GM18858 (cell line): ENCODE measurements around the gene TOP3A.
"Not testable (repeated sequence)": the region's sequence is repeated elsewhere in the genome, so short reads cannot be mapped to it uniquely, and the experiment has no call there.

Experiments used
- ATAC-seq: cut with Tn5 transposase; IDR thresholded peaks from one replicate; pipeline ENCODE4 v1.9.1; 2021; ENCODE audit not compliant: unreplicated experiment

The TOP3A gene

DNA sequence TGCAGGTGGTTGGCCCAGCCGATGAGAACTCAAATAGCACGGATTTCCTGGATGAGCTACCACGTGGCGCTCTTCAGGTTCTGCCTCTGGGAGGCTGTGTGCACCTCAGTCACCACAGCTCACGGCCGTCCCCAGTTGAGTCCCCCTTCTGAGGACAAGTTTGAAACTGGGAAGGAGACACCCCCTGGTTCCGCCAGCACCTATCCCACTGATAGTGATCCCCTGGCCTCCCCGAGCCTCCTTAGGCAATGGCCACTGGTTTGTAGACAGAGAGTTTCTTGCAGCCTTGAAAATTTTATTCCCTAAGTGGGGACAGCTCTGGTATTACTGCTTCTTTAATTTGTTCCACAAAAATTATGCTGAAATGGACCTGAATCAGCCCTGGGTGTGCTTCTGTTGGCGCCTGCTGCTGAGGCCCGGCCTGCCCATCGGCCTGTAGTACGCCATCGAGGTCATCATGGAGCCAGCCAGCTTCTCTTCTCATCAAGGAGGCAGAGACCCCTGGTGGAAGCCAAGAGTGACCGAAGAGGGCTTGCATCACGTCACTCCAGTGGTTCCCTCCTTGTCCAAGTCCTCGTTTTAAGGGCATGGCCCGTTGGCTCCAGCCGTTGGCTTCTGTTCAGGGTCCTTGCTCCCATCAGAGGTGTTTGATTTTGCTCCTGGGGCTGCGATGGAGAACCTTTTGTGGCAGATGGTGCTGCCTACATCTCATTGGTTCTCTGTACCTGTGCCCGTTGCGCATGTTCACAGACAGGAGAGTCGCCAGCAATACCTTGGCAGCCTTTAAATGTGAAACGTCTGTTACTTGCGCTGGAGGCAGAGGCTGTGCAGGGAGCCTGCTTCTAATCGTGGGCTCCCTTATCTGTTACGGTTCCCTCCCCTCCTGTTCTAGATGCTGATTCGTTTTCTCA lies 9.6 kb upstream of the TOP3A start:
- no peak for ATAC-seq

GRCh38 chr17:18323507-18324139 lies 8.8 kb upstream of the TOP3A start:
- no peak for ATAC-seq

DNA sequence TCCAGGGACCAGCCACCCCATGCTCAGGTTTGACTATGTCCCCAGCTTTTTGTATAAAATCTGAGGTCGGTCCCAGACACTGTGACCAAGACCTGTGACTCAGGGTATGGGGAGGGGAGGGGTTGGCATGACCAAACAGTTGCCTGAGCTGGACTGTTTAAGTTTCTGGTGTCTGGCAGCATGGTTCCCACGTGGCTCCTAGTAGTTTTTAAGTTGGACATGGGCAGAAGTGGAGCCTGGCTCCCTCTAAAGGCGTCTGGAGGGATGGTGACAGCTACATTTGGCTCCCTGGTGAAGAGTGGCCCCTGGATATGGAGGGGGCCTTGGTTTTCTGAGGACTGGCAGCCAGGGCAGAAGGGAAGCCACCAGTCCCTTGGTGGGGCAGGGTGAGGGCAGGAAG lies 8.2 kb upstream of the TOP3A start:
- no peak for ATAC-seq

- ATAC-seq = no peak
Measured at GRCh38 chr17:18322522-18322921, 7.7 kb upstream of the TOP3A start.

DNA sequence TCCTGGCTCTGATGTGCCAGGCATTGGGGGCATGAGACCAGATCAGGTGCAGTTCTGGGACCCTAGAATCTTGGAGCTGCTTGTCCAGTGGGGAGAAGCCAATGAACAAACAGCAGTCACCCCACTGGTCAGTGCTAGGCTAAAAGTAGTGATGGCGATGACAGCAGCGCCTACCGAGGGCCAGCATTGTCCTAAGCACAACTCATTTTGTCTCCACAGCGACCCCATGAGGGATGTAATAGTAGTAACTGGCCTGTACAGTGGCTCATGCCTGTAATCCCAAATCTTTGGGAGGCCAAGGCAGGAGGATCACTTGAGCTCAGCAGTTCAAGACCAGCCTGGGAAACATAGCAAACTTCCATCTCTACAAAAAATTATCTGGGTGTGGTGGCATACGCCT lies 6.5 kb upstream of the TOP3A start:
- no peak for ATAC-seq

- no peak for ATAC-seq
Measured at GRCh38 chr17:18320301-18320700, 5.5 kb upstream of the TOP3A start.

DNA sequence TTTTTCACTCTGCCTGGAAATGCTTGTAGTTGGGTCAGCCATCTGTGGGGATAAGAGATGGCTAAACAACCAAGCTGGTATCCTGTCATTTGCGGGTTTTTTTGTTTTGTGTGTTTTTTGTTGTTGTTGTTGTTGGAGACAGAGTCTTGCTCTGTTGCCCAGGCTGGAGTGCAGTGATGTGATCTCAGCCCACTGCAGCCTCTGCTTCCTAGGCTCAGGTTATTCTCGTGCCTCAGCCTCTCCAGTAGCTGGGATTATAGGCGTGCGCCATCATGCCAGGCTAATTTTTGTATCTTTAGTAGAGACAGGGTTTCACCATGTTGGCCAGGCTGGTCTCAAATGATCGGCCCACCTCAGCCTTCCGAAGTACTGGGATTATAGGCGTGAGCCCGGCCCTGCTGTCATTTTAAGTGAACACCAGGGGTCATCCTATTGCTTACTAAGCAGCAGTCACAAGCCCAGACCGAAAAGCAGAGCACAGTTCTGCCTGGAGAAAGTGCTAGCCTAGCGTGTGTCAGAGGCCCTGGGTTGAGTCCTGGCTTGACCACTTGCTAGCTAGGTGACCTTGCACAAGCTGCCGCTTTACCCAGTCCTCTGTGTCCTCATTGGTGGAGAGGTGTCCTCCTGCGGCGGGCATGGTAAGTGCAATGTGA lies 4.9 kb upstream of the TOP3A start:
- ATAC-seq = no peak

DNA sequence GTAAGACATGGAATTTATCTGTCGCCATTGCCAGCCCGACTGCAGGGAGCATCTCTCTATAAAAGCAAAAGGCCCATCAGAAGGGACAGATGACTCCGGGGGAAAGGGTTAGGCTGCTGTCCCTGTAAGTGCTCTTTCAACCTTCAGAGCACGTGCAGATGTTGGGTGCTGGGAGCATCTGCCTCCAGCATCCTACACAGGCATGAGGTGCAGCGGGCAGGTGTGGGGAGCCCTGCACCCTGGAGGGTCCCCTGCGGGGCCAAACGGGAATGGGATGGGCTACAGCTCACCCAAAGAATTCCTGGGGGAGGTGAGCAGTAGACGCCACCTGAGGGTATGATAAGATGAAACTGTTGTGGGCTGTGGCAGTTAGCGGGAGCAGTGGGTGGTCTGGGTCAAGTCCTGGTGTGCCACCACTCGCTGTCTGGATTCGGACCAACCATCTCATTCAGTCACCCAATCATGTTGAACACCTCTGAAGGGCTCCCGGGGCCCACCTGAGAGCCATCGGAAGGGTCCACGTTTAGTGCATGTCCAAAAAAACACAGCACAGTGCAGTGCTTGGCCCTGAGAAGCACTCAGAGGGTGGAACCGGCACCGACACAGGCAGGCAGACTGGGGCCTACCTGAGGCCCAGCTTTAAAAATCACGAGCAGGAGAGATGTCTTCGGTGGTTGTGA lies 4.1 kb upstream of the TOP3A start:
- ATAC-seq = no peak

GRCh38 chr17:18318117-18318516 lies 3.3 kb upstream of the TOP3A start:
- no peak for ATAC-seq

DNA sequence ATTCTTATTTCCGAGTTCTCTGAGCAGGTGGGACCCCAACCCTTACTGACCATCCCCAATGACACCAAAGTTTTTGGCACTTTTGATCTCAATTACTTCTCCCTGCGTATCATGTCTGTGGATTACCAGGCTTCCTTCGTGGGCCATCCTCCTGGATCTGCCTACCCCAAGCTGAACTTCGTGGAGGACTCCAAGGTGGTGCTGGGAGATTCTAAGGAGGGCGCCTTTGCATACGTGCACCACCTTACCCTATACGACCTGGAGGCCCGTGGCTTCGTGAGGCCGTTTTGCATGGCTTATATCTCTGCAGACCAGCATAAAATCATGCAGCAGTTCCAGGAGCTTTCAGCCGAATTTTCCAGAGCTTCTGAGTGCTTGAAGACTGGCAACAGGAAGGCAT lies 1.2 kb upstream of the TOP3A start:
- ATAC-seq = no peak

DNA sequence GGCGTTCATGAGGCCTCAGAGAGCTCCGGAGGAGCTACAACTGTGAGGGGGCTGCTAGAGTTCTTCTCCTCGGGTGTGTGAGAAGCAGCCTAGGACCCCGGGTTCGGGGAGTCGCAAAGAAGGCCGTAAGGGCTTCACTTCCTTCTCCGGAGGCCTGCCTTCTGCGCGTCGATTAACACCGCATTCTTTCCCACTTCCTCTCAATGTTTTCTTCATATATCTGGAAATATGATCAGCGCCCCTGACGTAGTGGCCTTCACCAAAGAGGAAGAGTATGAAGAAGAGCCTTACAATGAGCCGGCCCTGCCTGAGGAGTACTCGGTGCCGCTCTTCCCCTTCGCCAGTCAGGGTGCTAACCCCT lies 748 bp upstream of the TOP3A start:
- ATAC-seq = no peak

GRCh38 chr17:18314059-18314730 lies 599 bp downstream of the TOP3A start:
- ATAC-seq = peak; percentile 13

DNA sequence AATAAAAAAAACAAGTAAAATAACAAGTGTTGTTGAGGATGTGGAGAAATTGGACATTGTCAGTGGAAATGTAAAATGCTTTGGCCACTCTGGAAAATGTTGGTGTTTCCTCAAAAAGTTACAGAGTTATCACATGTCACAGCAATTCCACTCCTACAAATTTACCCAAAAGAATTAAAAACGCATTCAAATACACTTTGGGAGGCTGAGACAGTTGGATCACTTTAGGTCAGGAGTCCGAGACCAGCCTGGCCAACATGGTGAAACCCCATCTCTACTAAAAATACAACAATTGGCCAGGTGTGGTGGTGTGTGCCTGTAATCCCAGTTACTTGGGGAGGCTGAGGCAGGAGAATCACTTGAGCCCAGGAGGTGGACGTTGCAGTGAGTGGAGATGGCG lies 5.6 kb downstream of the TOP3A start:
- ATAC-seq = no peak

GRCh38 chr17:18303206-18303605 lies 11.6 kb downstream of the TOP3A start:
- not testable (repeated sequence) for ATAC-seq

GRCh38 chr17:18300725-18301480 lies 13.9 kb downstream of the TOP3A start:
- ATAC-seq = no peak

DNA sequence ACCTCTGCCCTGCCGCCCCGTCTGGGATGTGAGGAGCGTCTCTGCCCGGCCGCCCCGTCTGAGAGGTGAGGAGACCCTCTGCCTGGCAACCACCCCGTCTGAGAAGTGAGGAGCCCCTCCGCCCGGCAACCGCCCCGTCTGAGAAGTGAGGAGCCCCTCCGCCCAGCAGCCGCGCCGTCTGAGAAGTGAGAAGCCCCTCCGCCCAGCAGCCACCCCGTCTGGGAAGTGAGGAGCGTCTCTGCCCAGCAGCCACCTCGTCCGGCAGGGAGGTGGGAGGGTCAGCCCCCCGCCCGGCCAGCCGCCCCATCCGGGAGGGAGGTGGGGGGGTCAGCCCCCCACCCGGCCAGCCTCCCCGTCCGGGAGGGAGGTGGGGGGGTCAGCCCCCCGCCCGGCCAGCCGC lies 16.7 kb downstream of the TOP3A start:
- not testable (repeated sequence) for ATAC-seq

DNA sequence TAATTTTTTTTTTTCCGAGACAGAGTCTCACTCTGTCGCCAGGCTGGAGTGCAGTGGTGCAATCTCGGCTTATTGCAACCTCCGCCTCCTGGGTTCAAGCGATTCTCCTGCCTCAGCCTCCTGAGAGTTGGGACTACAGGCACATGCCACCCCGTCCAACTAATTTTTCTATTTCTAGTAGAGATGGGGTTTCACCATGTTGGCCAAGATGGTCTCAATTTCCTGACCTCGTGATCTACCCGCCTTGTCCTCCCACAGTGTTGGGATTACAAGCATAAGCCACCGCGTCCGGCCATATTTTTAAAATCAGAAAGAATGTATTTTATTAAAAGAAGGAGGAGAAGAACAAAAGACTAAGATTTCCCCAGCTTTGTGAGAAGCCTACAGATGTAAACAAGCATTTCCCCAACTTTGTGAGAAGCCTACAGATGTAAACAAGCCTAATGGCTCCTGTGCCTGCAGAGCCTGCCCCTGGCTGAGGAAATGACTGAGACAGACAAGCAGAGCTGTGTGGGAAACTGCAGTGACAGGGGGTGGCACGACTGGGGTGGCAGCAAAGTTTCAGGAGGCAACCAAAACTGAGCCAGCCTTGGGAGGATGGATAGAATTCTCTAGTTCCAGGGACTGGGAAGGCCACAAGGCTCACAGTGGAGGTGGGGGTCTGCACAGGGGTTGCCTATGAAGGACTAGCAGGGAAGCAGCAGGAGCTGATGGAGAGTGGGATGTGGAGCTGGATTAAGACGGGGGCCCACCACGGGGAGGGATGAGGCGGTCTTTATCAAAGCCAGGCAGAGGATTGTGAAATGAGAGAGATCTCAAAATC lies 22.9 kb downstream of the TOP3A start:
- ATAC-seq = no peak

GRCh38 chr17:18285296-18285695 lies 29.5 kb downstream of the TOP3A start:
- no peak for ATAC-seq

- ATAC-seq = no peak
Measured at GRCh38 chr17:18281788-18282187, 33.0 kb downstream of the TOP3A start.
